Measurements from ENCODE around the gene TIMP2.
"Not testable (repeated sequence)": the region's sequence is repeated elsewhere in the genome, so short reads cannot be mapped to it uniquely, and the experiment has no call there.

The TIMP2 gene

DNA sequence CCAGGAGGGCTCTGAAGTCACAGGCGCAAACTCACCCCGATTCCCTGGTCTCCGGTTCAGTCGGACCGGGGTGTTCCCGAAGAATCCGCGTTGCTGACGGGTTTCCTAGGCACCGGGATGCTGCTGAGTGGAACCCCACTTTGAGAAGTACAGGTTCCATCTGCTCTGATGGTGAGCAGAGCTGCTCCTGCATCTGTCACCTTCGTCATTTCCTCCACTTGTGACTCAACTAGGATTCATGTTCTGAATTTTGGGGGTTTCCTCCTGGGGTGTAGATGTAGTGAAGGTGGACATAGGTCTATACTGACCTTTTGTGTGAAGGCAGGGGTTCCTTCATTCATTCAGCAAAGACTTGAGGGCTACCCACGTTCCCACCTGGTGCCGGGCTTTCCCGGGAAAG, 29.5 kb upstream of the TIMP2 start:
- no peak for DNase-seq (ENCODE audit: low spot score)

- no peak for DNase-seq (ENCODE audit: low spot score)
Observed at GRCh38 chr17:78953356-78954350, 28.5 kb upstream of the TIMP2 start.

DNA sequence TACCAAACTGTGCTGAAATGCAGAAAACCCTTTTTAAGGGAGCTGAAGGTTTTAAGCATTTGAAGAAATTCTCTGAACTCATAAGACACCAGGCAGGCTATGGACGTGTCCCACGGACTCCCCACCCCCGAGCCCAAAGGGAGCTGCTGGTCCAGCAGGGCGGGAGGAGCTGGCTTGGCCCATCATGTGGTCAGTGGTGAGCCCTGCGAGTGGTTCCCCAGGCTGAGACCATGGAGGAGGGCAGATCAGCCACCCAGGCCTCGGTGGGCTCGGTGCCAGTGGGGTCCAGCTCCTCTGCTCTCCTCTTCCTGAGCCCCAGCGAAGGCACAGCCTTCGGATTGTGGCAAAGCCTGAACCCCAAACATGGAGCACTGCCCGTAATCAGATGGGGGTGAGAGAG, 27.5 kb upstream of the TIMP2 start:
- DNase-seq (ENCODE audit: low spot score), result no peak

DNA sequence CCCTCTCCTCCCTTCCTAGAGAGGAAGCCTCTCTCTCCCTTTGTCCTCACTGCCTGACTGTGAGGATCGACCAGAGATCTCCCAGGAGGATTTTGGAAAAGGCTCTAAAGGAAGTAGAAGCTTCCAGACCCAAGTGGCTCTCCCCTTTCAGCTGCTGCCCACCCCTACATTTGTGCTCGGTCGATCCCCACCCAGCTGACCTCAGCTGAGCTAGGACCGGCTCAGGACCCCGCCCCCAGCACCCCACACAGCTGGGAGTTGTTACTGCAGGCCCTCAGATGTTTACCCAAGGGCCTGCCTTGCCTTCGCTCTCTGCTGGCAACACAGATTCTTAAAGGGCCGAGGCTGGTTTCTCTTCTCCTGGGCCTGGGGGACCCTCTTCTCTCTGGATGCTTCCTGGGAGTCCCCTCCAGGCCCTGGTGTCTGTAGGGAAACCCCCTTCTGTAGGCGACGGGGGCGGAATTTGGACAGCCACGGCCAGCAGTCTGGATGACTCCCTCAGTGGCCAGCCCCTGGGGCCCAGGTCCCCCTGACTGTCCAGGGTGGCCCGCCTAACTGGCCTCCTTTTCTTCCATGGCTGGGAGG, 26.9 kb upstream of the TIMP2 start:
- no peak for DNase-seq (ENCODE audit: low spot score)

GRCh38 chr17:78950870-78951269, 25.7 kb upstream of the TIMP2 start:
- DNase-seq (ENCODE audit: low spot score), result no peak

DNA sequence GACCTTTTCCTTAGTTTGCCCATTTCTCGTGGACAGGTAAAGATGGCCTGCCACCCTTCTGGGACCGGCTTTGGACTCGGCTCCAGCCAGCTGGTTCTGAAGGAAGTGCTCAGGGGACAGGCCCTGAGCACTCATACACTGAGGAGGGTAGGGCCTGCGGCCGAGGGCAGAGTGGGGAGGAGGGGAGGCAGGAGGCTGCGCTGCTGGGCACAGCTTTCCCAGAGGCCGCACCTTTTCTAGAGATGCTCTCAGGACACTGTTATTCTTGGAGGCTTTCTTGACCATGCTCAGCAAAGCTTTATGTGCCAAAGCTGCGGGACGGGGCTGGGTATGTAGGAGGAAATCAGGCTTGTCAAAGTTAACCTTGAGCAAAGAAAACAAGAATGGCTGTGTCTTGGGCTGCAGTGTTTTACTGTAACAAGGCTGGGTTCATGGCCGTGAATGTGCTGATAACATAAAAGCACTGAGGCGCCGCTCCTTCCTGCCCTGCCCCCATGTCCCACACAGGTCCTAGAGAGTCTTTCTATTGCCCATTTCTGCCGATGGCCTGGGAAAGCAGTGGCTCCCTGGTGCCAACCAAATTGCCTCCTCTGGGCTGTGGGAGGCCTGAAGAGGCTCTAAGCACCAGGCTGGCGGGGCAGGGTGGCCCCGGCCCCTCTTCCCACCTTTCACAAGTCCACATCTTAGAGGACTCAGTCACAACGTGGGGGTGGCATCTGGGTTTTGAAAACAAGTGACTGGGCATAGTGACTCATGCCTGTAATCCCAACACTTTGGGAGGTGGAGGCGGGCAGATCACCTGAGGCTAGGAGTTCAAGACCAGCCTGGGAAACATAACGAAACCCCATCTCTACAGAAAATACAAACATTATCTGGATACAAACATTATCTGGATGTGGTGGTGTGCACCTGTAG, 22.3 kb upstream of the TIMP2 start:
- DNase-seq (ENCODE audit: low spot score), result no peak

GRCh38 chr17:78946631-78947030, 21.4 kb upstream of the TIMP2 start:
- DNase-seq (ENCODE audit: low spot score), result no peak

DNA sequence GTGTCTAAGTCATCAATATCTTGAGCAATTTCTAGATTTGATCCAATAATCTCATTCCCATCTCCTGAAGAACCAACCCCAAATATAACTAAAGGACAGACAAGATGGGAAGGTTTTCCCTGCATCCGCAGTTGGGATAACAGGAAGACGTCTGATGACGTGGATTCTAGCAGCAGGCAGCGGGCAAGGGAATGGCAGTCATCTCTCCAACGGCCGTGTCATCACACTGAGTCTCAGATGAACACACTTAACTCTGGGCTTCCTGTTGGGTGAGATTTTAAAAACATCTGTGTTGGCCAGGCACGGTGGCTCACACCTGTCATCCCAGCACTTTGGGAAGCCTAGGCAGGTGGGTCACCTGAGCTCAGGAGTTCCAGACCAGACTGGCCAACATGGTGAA, 20.9 kb upstream of the TIMP2 start:
- no peak for DNase-seq (ENCODE audit: low spot score)

- DNase-seq (ENCODE audit: low spot score), result not testable (repeated sequence)
Observed at GRCh38 chr17:78945455-78945854, 20.3 kb upstream of the TIMP2 start.

- no peak for DNase-seq (ENCODE audit: low spot score)
Observed at GRCh38 chr17:78944956-78945355, 19.8 kb upstream of the TIMP2 start.

- DNase-seq (ENCODE audit: low spot score), result no peak
Observed at GRCh38 chr17:78944026-78944425, 18.8 kb upstream of the TIMP2 start.

DNA sequence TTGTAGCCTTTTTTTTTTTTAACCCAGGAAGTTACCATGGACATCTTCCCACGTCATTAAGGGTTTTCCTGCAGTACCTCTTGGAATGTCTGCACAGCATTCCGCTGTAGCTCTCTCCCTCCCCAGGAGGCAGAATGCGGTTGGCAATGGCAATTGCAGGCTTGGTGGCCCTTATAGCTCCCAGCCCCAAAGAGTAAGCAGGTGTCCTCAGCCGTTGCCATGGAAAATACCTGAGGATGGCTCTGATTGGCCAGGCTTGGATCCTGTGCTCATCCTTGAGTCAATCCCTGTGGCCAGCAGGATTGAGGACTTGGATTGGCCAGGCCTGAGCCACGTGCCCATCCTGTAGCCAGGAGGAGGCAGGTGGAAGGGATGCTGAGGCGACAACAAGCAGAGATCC, 15.5 kb upstream of the TIMP2 start:
- no peak for DNase-seq (ENCODE audit: low spot score)

GRCh38 chr17:78940258-78940657, 15.1 kb upstream of the TIMP2 start:
- DNase-seq (ENCODE audit: low spot score), result no peak

GRCh38 chr17:78939615-78940014, 14.4 kb upstream of the TIMP2 start:
- no peak for DNase-seq (ENCODE audit: low spot score)

- no peak for DNase-seq (ENCODE audit: low spot score)
Observed at GRCh38 chr17:78937561-78937960, 12.4 kb upstream of the TIMP2 start.

DNA sequence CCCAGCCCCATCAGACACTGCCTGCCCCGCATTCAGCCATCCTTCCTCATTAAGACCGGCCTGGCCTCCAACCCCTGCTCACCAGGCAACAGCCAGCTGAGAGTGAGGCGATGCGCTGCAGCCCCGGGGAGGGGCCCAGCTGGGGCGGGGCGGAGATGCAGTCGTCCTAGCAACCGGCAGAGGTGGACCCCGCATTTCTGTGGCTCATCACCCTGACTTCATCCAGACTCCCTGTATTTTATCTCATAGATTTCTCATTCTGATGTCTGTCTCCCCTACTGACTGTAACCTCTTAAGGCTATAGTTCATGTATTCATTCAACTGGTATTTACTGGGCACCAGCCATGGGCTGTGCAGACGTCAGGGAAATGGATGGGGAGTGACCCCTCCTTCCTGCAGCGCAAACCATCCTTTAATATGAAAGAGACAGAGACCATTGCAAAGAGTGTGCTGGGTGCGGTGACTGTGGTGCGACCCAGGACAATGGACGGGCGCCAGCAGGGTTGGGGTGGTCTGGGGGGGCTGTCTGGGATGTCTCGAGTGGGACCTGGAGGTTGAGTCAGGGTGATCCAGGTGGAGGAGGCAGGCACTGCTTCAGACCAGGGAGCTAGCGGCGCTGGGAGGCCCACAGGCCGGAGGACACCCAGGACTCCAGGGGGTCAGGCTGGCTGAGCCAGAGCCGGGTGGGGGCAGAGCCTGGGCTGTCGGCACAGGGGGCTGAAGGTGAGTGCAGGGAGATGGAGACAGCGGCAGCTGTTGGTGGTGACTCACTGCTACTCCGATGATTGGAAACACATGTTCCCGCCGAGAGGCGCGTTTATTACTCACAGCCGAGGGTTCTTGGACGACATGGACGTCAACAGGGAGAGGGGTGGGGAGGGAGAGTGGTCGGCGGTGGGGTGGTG, 10.5 kb upstream of the TIMP2 start:
- no peak for DNase-seq (ENCODE audit: low spot score)

DNA sequence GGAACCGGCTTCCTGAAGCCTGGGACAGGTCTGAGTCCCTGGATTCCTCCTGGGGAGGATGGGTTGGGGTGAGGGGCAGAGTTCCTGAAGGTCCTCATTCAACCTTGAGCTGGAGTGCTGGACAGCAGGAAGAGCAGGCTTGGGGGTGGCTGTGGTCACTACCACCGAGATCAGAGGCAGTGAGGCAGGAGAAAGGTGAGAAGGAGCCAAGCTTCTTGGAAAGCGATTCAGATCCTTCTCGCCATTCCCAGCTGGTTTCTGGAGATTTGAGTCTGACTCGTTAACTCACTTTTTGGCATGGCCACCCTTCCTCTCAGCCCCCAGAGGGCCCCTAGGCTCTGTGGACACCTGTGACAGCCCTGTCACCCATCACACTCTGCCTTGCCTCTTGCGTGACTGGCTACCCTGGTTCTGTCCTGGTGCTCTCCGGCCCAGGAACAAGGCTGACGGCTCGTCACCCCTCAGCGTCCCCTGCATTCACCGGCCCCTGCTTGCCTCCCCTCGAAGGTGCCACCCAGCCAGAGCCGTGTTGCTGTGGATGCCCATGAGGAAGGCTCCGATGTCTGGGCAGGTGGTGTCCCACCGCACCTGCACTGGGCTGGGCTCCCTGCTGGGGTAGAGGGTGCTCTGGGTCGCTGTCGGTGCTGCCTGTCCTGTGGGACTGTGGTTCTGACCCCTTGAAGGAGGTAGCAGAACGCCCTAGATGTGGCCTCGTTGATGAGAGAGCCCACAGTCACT, 9.7 kb upstream of the TIMP2 start:
- no peak for DNase-seq (ENCODE audit: low spot score)

DNA sequence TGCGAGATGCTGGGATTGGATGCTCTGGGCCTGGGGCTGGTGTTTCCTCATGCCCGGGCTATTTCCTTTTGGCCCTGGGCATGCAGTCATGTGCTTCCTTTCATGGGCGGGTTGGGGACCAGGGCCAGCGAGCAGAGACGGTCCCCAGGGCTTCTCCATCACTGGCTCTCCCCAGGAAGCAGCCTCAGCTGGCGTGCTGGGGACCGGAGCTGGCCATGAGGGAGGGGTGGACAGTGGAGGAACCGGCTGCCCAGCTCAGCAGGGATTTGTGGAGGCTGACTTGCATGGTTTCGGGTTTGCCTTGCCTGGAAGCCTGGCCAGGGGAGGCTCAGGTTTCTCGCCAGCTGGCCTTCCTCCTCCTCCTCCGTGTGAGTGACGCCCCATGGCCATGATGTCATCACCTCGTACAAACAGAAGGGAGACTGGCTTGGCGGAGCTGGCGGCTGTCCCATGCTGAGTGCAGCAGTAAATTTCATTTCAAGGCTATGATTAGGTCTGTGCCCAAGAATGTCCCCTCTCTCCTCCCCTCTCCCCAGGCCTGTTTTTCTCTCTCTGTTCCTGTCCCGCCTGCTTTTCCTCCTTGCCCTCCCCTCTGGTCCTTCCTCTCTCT, 8.9 kb upstream of the TIMP2 start:
- DNase-seq (ENCODE audit: low spot score), result no peak

GRCh38 chr17:78933025-78933958, 8.1 kb upstream of the TIMP2 start:
- DNase-seq (ENCODE audit: low spot score), result no peak
